GM21619 (cell line): ENCODE data around the gene TSPAN32.
"Not testable (repeated sequence)": the region's sequence is repeated elsewhere in the genome, so short reads cannot be mapped to it uniquely, and the experiment has no call there.

Experiments used
- ATAC-seq: cut with Tn5 transposase; IDR thresholded peaks from one replicate; pipeline ENCODE4 v1.9.1; 2021; ENCODE audit not compliant: unreplicated experiment

TSPAN32 gene

DNA sequence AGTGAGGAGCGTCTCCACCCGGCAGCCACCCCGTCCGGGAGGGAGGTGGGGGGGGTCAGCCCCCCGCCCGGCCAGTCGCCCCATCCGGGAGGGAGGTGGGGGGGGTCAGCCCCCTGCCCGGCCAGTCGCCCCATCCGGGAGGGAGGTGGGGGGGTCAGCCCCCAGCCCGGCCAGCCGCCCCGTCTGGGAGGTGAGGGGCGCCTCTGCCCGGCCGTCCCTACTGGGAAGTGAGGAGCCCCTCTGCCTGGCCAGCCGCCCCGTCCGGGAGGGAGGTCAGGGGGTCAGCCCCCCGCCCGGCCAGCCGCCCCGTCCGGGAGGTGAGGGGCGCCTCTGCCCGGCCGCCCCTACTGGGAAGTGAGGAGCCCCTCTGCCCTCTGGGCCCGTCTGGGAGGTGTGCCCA, 30.8 kb downstream of the TSPAN32 start:
- ATAC-seq = not testable (repeated sequence)

DNA sequence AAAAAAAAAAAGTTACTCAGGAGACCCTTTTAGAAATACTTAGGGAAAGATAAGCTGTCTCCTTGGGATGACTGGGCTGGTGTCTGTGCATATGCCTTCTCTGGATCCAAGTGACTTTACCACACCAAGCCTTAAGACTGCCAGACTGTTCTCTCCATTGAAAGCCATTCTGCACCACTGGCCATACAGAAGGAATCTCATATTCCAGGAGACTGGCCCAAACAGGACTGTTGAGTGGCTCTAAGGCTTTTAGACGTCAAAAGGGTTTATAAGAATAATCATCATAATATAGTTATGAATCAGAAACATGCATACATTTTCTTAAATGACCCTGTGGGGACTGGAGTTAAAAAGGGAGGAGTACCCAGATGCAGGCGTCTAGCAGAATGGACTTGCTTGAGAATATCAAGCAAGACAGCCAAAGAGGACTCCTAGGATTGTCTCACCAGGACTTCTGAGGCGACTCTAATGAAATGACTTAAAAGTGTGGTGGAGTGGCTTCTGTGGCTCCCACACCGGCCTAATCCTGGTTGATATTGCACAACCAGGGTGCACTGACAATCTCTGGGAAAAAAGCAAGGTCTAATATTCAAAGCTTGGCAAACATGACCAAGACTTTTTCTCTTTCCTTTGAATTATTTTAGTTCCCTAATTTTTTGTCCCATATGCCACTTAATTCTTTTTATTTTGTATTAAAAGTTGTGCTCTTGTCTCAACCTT, 31.8 kb downstream of the TSPAN32 start:
- not testable (repeated sequence) for ATAC-seq

DNA sequence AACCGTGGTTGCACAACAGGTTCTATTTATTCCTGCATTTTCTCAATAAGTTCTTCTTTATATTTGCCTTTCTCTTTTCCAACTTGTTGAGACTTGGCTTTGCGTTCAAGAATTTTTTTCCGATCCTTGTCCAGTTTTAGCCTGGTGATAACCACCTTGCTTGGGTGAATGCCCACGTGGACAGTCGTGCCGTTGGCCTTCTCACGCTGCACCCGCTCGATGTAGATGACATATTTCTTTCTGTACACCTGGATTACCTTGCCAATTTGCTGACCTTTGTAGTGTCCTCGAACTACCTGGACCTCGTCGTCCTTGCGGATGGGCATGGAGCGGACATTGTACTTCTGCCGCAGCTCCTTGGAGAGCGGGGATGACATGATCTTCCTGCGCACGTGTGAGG, 33.5 kb downstream of the TSPAN32 start:
- ATAC-seq = not testable (repeated sequence)

DNA sequence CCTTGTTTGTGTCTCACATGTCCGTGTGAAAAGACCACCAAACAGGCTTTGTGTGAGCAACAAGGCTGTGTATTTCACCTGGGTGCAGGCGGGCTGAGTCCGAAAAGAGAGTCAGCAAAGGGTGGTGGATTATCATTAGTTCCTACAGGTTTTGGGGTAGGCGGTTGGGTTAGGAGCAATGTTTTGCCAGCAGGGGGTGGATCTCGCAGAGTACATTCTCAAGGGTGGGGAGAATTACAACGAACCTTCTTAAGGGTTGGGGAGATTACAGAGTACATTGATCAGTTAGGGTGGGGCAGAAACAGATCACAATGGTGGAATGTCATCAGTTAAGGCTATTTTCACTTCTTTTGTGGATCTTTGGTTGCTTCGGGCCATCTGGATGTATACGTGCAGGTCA, 36.9 kb downstream of the TSPAN32 start:
- ATAC-seq = not testable (repeated sequence)

DNA sequence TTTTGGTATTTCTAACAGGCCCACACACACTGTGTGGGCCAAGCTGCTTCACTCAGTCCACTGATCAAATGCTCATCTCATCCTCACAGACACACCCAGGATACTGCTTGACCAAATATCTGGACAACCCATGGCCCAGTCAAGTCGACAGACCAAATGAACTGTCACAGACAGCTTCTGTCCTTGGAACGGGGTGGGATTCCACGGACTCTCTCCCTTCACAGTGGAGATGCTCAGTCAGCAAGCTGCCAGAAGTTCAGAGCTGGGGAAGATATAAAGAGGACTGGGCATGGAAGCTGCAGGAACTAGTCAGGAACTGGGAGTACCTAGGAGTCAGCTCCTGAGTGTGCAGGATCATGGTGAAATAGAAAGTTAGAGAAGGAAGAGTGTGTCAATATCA, 40.7 kb downstream of the TSPAN32 start:
- ATAC-seq = no peak

GRCh38 chr11:2342981-2343380, 41.2 kb downstream of the TSPAN32 start:
- ATAC-seq = no peak

- no peak for ATAC-seq
Measured at GRCh38 chr11:2343502-2343901, 41.7 kb downstream of the TSPAN32 start.

- ATAC-seq = no peak
Measured at GRCh38 chr11:2345050-2345449, 43.2 kb downstream of the TSPAN32 start.

DNA sequence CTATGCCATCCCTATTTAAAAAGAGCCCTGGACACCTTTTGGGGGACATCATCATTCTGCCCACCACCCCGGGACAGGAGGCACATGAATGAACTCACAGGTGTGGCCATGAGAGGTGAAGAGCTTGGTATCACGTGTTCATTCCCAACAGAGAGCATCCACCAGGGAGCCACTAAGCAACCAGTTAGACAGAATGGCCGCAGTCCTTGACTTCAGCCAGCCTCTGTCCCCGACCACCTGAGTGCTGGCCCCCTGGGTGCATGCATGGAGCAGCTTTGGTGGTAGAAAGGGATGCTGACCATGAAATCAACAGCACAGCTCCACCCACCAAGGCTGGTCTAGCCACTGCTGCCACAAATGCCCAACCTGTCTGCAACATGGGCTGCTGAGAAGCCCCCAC, 44.2 kb downstream of the TSPAN32 start:
- no peak for ATAC-seq

- no peak for ATAC-seq
Measured at GRCh38 chr11:2346586-2347307, 44.9 kb downstream of the TSPAN32 start.

GRCh38 chr11:2347308-2347830, 45.6 kb downstream of the TSPAN32 start:
- no peak for ATAC-seq

DNA sequence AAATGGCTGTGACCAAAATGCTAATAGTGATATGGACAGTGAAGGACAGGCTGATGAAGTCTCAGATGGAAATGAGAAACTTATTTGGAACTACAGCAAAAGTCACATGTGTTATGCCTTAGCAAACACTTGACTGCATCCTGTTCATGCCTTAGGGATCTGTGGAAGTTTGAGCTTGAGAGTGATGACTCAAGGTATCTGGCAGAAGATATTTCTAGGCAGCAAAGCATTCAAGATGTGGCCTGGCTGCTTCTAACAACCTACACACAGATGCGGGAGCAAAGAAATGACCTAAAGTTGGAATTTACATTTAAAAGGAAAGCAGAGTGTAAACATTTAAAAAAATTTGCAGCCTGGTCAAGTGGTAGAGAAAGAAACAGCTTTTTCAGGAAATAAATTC, 47.2 kb downstream of the TSPAN32 start:
- ATAC-seq = no peak

- ATAC-seq = no peak
Measured at GRCh38 chr11:2351701-2352100, 49.9 kb downstream of the TSPAN32 start.

DNA sequence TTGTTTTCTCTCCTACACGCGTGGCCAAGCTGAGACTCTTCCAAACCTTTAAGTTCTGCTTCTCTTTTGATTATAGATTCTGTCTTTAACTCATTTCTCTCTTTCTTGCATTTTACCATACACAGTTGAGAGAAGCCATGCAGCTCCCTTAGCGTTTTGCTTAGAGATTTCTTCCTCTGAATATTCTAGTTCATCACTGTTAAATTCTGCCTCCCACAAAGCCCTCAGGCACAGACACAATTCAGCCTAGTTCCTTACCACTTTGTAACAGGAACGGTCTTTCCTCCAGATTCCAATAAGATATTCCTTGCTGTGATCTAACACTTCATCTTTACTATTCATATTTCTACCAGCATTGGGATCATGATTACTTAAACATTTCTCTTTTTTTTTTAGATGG, 50.6 kb downstream of the TSPAN32 start:
- ATAC-seq = no peak

DNA sequence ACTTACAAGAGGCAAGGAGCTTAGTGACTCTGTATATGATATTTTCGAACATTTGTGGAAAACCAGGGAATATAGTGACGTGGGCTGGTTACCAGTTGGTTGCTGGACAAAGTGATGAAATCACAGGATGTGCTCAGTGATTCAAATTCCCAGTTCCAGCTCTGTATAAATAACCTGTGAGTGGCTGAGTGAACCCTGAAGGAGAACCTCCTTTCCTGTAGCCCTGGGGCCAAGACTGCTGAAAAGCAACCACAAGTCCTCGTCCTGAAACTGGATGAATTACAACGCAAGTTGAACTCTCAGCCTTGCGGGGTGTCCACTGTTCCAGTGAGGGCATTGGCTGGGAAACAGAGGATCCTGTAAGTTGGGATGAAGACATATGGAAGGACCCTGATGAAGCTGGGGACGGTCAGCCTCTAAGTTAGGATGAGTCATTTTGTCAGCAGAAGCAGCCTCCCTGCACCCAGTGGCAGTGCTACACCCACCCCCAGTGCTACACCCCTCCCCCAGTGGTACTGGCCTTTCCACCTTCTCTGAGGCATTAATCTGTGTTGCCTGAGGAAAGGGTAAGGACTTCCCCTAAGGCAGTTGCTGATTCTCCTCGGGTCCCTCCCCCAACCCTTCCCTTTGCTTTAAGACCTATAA, 53.3 kb downstream of the TSPAN32 start:
- no peak for ATAC-seq

GRCh38 chr11:2357246-2357645, 55.4 kb downstream of the TSPAN32 start:
- ATAC-seq = no peak

- ATAC-seq = not testable (repeated sequence)
Measured at GRCh38 chr11:2357651-2358050, 55.8 kb downstream of the TSPAN32 start.

DNA sequence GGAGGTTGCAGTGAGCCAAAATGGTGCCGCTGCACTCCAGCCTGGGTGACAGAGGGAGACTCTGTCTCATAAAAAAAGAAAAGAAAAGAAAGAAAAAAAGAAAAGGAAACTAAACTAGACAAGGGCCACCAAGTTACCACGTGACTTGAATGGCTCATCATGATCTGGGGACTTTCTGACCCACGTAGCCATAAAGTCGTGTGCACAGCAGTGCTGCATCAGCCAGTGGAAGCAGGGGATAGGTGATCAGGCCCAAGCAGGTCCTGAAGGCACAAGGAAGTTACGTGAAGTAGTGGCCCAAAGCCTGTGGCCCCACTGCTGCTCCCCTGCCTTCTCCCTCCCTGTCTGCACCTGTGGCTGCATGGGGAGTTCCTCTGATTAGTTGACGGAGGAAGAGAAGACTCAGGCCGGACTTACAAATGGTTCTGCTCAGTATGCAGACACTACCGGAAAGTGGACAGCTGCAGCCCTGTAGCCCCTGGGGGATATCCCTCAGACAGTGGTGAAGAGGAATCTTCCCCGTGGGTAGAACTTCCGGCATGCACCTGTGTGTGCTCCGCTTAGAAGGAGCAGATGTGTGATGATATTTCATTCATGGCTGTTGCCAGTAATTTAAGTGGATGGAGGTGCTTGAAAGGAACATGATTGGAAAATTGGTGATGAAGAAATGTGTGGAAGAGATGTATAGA, 57.1 kb downstream of the TSPAN32 start:
- ATAC-seq = no peak

- ATAC-seq = no peak
Measured at GRCh38 chr11:2359557-2359956, 57.7 kb downstream of the TSPAN32 start.

GRCh38 chr11:2360081-2360642, 58.3 kb downstream of the TSPAN32 start:
- ATAC-seq = no peak

DNA sequence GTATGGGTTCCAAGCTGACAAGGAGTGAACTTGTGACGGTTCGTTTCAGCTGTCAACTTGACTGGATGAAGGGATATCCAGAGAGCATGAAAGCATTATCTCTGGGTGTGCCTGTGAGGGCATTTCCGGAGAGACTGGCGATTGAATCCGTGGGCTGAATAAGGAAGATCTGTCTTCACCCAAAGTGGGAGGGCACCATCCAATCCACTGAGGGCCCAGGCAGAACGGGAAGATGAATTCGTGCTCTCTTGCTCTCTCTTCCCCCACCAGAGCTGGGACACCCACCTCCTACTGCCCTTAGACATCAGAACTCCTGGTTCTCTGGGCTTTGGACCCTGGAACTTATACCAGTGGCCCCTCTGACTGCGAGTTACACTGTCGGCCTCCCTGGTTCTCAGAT, 59.8 kb downstream of the TSPAN32 start:
- no peak for ATAC-seq
